Liver (tissue), 5 donors: ENCODE data around the gene MSTO1. TPM values are rescaled to one million over a fixed set of nuclear protein-coding genes. Genes with fewer than 3 reads are reported as not detected.

ENCODE experiments used
- polyA plus RNA-seq, 2 donors: library from polyadenylated mRNA; stranded (reverse) in 1 of 2; unstranded in 1 of 2; fragments of 200-250 nt in 1 of 2; fragments of >200 nt in 1 of 2; fragmentation: Nextera tagmentation in 1 of 2; extraction: Ambion mirVana in 1 of 2; gene quantifications; one replicate each; pipeline versions ENCODE4 v1.2.1 to v1.2.3, GENCODE V29; 2013 to 2015
- small RNA-seq: library from RNA; depleted of rRNA; stranded (forward); fragments of <200 nt; gene quantifications from one replicate; pipeline ENCODE3, GENCODE V24; 2014
- total RNA-seq, 2 donors: library from RNA; depleted of rRNA; stranded (reverse); fragments of >200 nt; gene quantifications; one replicate each; pipeline ENCODE4 v1.2.3, GENCODE V29; 2014
- donor health status: healthy.
- donor health status: healthy.
- donor health status: healthy.

MSTO1 gene
- total and polyA plus RNA-seq, 4 donors: 8.9 to 22.9 (median 18.2) TPM

Small RNA genes within 50 kb of the gene (small RNA-seq; reads per million reads assigned to genes)
- gene AL353807.4: not detected

Other genes with a start within 250 kb of the MSTO1 start
- 10 to 100 TPM; 13.7 to 30.3 TPM for gene ASH1L, start 47.4 kb upstream of the MSTO1 start, total RNA-seq
- gene ASH1L, start 47.4 kb upstream of the MSTO1 start, polyA plus RNA-seq: 10 to 100 TPM in 1 of 2 donors, 1 to 10 TPM in 1; 3.9 to 14.1 TPM
- 10 to 100 TPM; 34.4 to 43.8 TPM for gene YY1AP1, start 78.6 kb downstream of the MSTO1 start, total RNA-seq
- gene YY1AP1, start 78.6 kb downstream of the MSTO1 start, polyA plus RNA-seq: 10 to 100 TPM; 13.3 to 18.9 TPM
- gene DAP3, start 78.9 kb downstream of the MSTO1 start, total RNA-seq: 10 to 100 TPM; 43.1 to 59.3 TPM
- 10 to 100 TPM; 55.6 to 59.1 TPM for gene DAP3, start 78.9 kb downstream of the MSTO1 start, polyA plus RNA-seq
- 10 to 100 TPM; 13.4 to 26.2 TPM for gene GON4L, start 247.0 kb downstream of the MSTO1 start, total RNA-seq
- 10 to 100 TPM in 1 of 2 donors, 1 to 10 TPM in 1; 5.7 to 18.0 TPM for gene GON4L, start 247.0 kb downstream of the MSTO1 start, polyA plus RNA-seq
- gene SYT11, start 249.3 kb downstream of the MSTO1 start, total RNA-seq: 1 to 10 TPM in 1 of 2 donors, under 1 TPM in 1; 0.75 to 1.2 TPM
- gene SYT11, start 249.3 kb downstream of the MSTO1 start, polyA plus RNA-seq: under 1 TPM; 0.49 to 0.76 TPM